GM12878 (cell line): Measurements from ENCODE around the gene ATP1B2. TPM values are rescaled to one million over a fixed set of nuclear protein-coding genes. Genes with fewer than 3 reads are reported as not detected.
"Not testable (repeated sequence)": the region's sequence is repeated elsewhere in the genome, so short reads cannot be mapped to it uniquely, and the experiment has no call there.

Source experiments
- ATAC-seq: fragments of 200-7000 bp; cut with Tn5 transposase; 3 replicates; pipeline ENCODE4 v1.9.1; 2020; ENCODE audit warnings: mild to moderate bottlenecking, moderate library complexity
- BruUV-seq: library from RNA; stranded (reverse); fragments of 400-500 nt; replicated peaks from 2 replicates; lab custom pipeline; 2021; lab: Mats Ljungman, UMichigan
- CTCF ChIA-PET: fragments of 300-600 bp; sonication (Branson Sonifier 250); formaldehyde crosslinking; extraction: SDS; loops from one replicate; lab custom pipeline; 2021; ENCODE audit warnings: inconsistent platforms; lab: Yijun Ruan, JAX
- POLR2A ChIA-PET: fragments of 350-600 bp; formaldehyde crosslinking; extraction: SDS; loops from one replicate; lab custom pipeline; 2021; ENCODE audit warnings: inconsistent platforms; lab: Charles Lee
- RAD21 ChIA-PET: fragments of 300-600 bp; sonication (Branson Sonifier 250); formaldehyde crosslinking; loops from one replicate; lab custom pipeline; 2023; ENCODE audit warnings: antibody characterized with exemption; ENCODE audit not compliant: unreplicated experiment; lab: Charles Lee
- SMC1A ChIA-PET: fragments of 300-600 bp; sonication (Branson Sonifier 250); formaldehyde crosslinking; loops from one replicate; lab custom pipeline; 2023; ENCODE audit not compliant: unreplicated experiment, uncharacterized antibody; lab: Charles Lee
- DNase-seq: peaks from one replicate; pipeline ENCODE4 v3.0.0-alpha.2; 2011; ENCODE audit warnings: low read depth, low spot score
- FAIRE-seq: peaks from 3 replicates; lab custom pipeline; 2011; peaks lifted over from hg19 to GRCh38; lab: Jason Lieb, UNC
- H2AFZ ChIP-seq: 2 replicates; pipeline ENCODE4 v1.6.0; 2011; ENCODE audit warnings: low read depth, low read length, control low read depth; ENCODE audit not compliant: control insufficient read depth
- H3K27ac ChIP-seq: 2 replicates; pipeline ENCODE4 v1.5.1; 2011; ENCODE audit warnings: control low read depth; ENCODE audit not compliant: control insufficient read depth, insufficient read depth
- H3K27me3 ChIP-seq, 2 experiments: replicated peaks in 1 of 2; 2 replicates each; pipeline versions ENCODE4 v1.6.0 to v1.6.1; 2011; ENCODE audit warnings: low read length in 1 of 2; ENCODE audit not compliant: control insufficient read depth in 2 of 2, insufficient read depth in 2 of 2
- H3K36me3 ChIP-seq, 2 experiments: 2 replicates each; pipeline ENCODE4 v1.5.1; 2011; ENCODE audit warnings: low read length in 1 of 2; ENCODE audit not compliant: control insufficient read depth in 2 of 2, insufficient read depth in 2 of 2
- H3K4me1 ChIP-seq: 2 replicates; pipeline ENCODE4 v1.6.1; 2011; ENCODE audit warnings: mild to moderate bottlenecking, low read length, moderate library complexity, mixed read lengths; ENCODE audit not compliant: control insufficient read depth, insufficient read depth
- H3K4me2 ChIP-seq: 2 replicates; pipeline ENCODE4 v1.6.0; 2011; ENCODE audit warnings: control low read depth; ENCODE audit not compliant: control insufficient read depth, insufficient read depth
- H3K4me3 ChIP-seq: fragments of 200-600 bp; sonication (generic); 2 replicates; pipeline ENCODE4 v1.5.1; 2016
- H3K79me2 ChIP-seq: 2 replicates; pipeline ENCODE4 v1.6.0; 2011; ENCODE audit warnings: low read length; ENCODE audit not compliant: control insufficient read depth, insufficient read depth
- H3K9ac ChIP-seq: 2 replicates; pipeline ENCODE4 v1.8.0; 2011; ENCODE audit warnings: low read length, control low read depth, mixed read lengths; ENCODE audit not compliant: control insufficient read depth, insufficient read depth
- H3K9me3 ChIP-seq: replicated peaks from 3 replicates; pipeline ENCODE4 v1.5.1; 2011; ENCODE audit warnings: mild to moderate bottlenecking, low read length; ENCODE audit not compliant: control insufficient read depth, insufficient read depth
- H4K20me1 ChIP-seq: 2 replicates; pipeline ENCODE4 v1.6.0; 2011; ENCODE audit not compliant: control insufficient read depth, insufficient read depth
- BACH1 ChIP-seq: fragments of 450-650 bp; IDR thresholded peaks from 2 replicates; pipeline ENCODE4 v1.6.1; 2017; ENCODE audit warnings: mild to moderate bottlenecking, borderline replicate concordance
- CREM ChIP-seq: IDR thresholded peaks from 2 replicates; pipeline ENCODE4 v1.6.1; 2014; ENCODE audit warnings: antibody characterized with exemption, low read depth
- FOXK2 ChIP-seq: fragments of 450-650 bp; IDR thresholded peaks from 2 replicates; pipeline ENCODE4 v1.6.1; 2017; ENCODE audit warnings: mild to moderate bottlenecking, moderate library complexity
- MTA3 ChIP-seq: IDR thresholded peaks from 2 replicates; pipeline ENCODE4 v1.6.1; 2012; ENCODE audit warnings: low read length, inconsistent platforms, borderline replicate concordance
- NFYB ChIP-seq: IDR thresholded peaks from 2 replicates; pipeline ENCODE4 v1.6.1; 2011; ENCODE audit warnings: low read depth, mild to moderate bottlenecking, low read length, improper control_type of control experiment, moderate library complexity; ENCODE audit not compliant: insufficient read depth
- PAX5 ChIP-seq: IDR thresholded peaks from 2 replicates; pipeline ENCODE4 v1.6.1; 2011; ENCODE audit warnings: low read depth, low read length, borderline replicate concordance
- POLR2AphosphoS5 ChIP-seq: IDR thresholded peaks from 2 replicates; pipeline ENCODE4 v1.6.1; 2011; ENCODE audit warnings: mild to moderate bottlenecking, low read length, inconsistent platforms
- RELA ChIP-seq: fragments of 450-650 bp; IDR thresholded peaks from 2 replicates; pipeline ENCODE4 v1.8.0; 2014; ENCODE audit warnings: borderline replicate concordance; ENCODE audit not compliant: partially characterized antibody
- SRF ChIP-seq, 2 experiments: IDR thresholded peaks; 2 replicates each; pipeline ENCODE4 v1.6.1; 2011; ENCODE audit warnings: low read depth in 2 of 2, low read length in 2 of 2, mild to moderate bottlenecking in 1 of 2, moderate library complexity in 1 of 2
- TBL1XR1 ChIP-seq: IDR thresholded peaks from 2 replicates; pipeline ENCODE4 v1.6.1; 2012; ENCODE audit warnings: low read depth, low read length, improper control_type of control experiment
- ZNF274 ChIP-seq: IDR thresholded peaks from one replicate; pipeline ENCODE4 v1.8.0; 2011; ENCODE audit not compliant: insufficient read length, insufficient read depth
- WGBS: methylation state at CpG from one replicate; pipeline ENCODE4 v1.1.6; 2016; ENCODE audit warnings: low lambda C conversion rate; ENCODE audit not compliant: insufficient replicate concordance, insufficient coverage; ENCODE audit errors: missing lambda C conversion rate; 5-methylcytosine and 5-hydroxymethylcytosine counted together
- in situ Hi-C: fragments of 300-500 bp; cut with MboI; formaldehyde crosslinking; loops from 9 replicates; pipeline ENCODE4 v1.14.3; 2018; ENCODE audit warnings: mixed read lengths
- intact Hi-C: fragments of 100-400 bp; cut with micrococcal nuclease; formaldehyde crosslinking; loops from one replicate; pipeline ENCODE4 v1.14.2; 2022; ENCODE audit not compliant: unreplicated experiment
- polyA plus RNA-seq, 11 experiments: library from polyadenylated mRNA; depleted of rRNA in 4 of 11; unstranded in 6 of 11; stranded (reverse) in 5 of 11; fragments of >200 nt; fragmentation: Nextera tagmentation in 4 of 11; fragmentation: Illumina TruSeq in 1 of 11; extraction: Ambion mirVana in 4 of 11; extraction: Trizol in 1 of 11; gene quantifications; 1 replicate in 1 of 11; 2 replicates in 10 of 11; pipeline versions ENCODE4 v1.2.1 to v1.2.3, GENCODE V29; 2011 to 2016; ENCODE audit warnings: inconsistent platforms in 2 of 11, missing spikeins in 2 of 11, low read depth in 1 of 11
- total RNA-seq, 4 experiments: library from RNA; depleted of rRNA in 3 of 4; stranded (reverse); fragments of >200 nt in 3 of 4; fragmentation: Illumina TruSeq in 1 of 4; extraction: Trizol in 1 of 4; gene quantifications; 2 replicates each; pipeline versions ENCODE4 v1.2.1 to v1.2.3, GENCODE V29; 2013 to 2021

ATP1B2 gene
- total and polyA plus RNA-seq, 10 of the 15 experiments (the other 5 are each of a cell fraction or from before 2014, with no cell fraction given): 0.03 to 0.29 (median 0.15) TPM; not detected in 3

- H3K36me3 ChIP-seq, H3K4me2 ChIP-seq, H3K4me3 ChIP-seq, in situ Hi-C loops, H3K4me1 ChIP-seq, DNase-seq, SMC1A ChIA-PET, H3K27ac ChIP-seq, H3K27me3 ChIP-seq, BruUV-seq, H2AFZ ChIP-seq, H3K79me2 ChIP-seq, FAIRE-seq, H3K9ac ChIP-seq, H4K20me1 ChIP-seq, intact Hi-C loops, ATAC-seq, H3K9me3 ChIP-seq: not testable (repeated sequence)
- 98% methylated on average over 16 of the region's 16 CpGs for WGBS
- ChIA-PET CTCF (interaction anchor here (2.6 kb wide), 1 partner anchor 11 kb away, joined by 22 read pairs; the partner anchor contains the start of gene FXR2), POLR2A (interaction anchor here (0.7 to 2.7 kb wide), 3 partner anchors 61 to 813 kb away, joined by 3 to 33 read pairs (median 5); partner anchors contain the start of genes TP53 and WRAP53), RAD21 (interaction anchor here (3.0 kb wide), 1 partner anchor 11 kb away, joined by 20 read pairs; the partner anchor contains the start of gene FXR2)
These were observed 25.0 kb upstream of the ATP1B2 start for GRCh38 chr17:7625749-7626148.

GRCh38 chr17:7626307-7626706 is 24.4 kb upstream of the ATP1B2 start:
- 98% methylated on average over 7 of the region's 7 CpGs for WGBS
- POLR2A ChIA-PET: interaction anchor here (2.1 to 2.7 kb wide), 2 partner anchors 43 to 60 kb away, joined by 9 to 33 read pairs; partner anchors contain the start of genes MPDU1, TP53 and WRAP53

More at GRCh38 chr17:7626307-7626706, 24.4 kb upstream of the ATP1B2 start:
- H3K27ac ChIP-seq: no peak overlapping the region
- H3K9ac ChIP-seq: no peak overlapping the region
- ATAC-seq (no peak), DNase-seq (no peak), FAIRE-seq (no peak)
- no peaks in the 10 kb centered on the region for H3K36me3 ChIP-seq
- ChIA-PET RAD21 (interaction anchor here (2.0 to 3.0 kb wide), 2 partner anchors 12 to 47 kb away, joined by 8 to 20 read pairs; partner anchors contain the start of genes CD68 and FXR2), SMC1A (interaction anchor here (1.7 to 2.3 kb wide), 2 partner anchors 12 to 62 kb away, joined by 5 to 19 read pairs; partner anchors contain the start of genes FXR2, TP53 and WRAP53), CTCF (interaction anchor here (1.1 to 2.6 kb wide), 4 partner anchors 12 to 270 kb away, joined by 3 to 38 read pairs (median 13); partner anchors contain the start of genes FXR2, TP53 and WRAP53)
- no peaks in the 10 kb centered on the region for H3K9me3 ChIP-seq
- peak overlapping the region; percentile 81 for H3K4me2 ChIP-seq
- no peak overlapping the region for H2AFZ ChIP-seq
- intact Hi-C loops (no loop called here), in situ Hi-C loops (no loop called here)
- peaks cover 3% of the 10 kb centered on the region for H3K4me1 ChIP-seq
- TF ChIP-seq ZNF274 (no peak), CREM (no peak), NFYB (no peak), PAX5 (no peak), FOXK2 (no peak), MTA3 (no peak), BACH1 (no peak), RELA (no peak), TBL1XR1 (no peak), POLR2AphosphoS5 (no peak), SRF (IDR thresholded peaks at IDR 0.05; ENCODE audit: low read depth in 2 of 2, low read length in 2 of 2) (no peak)
- H3K79me2 ChIP-seq: peaks cover 2% of the 10 kb centered on the region
- no peaks in the 10 kb centered on the region for H4K20me1 ChIP-seq
- H3K4me3 ChIP-seq: peak overlapping the region; percentile 100; the same call in 1 of the 2 replicates
- TSS peak; percentile 95 for BruUV-seq
- no peaks in the 10 kb centered on the region for H3K27me3 ChIP-seq
